ENCODE data around the gene SEMA3A. TPM values are rescaled to one million over a fixed set of nuclear protein-coding genes. Genes with fewer than 3 reads are reported as not detected.
"Not testable (repeated sequence)": the region's sequence is repeated elsewhere in the genome, so short reads cannot be mapped to it uniquely, and the experiment has no call there.

The SEMA3A gene
- total and polyA plus RNA-seq, 7 donors: 0.05 to 0.79 (median 0.32) TPM

DNA sequence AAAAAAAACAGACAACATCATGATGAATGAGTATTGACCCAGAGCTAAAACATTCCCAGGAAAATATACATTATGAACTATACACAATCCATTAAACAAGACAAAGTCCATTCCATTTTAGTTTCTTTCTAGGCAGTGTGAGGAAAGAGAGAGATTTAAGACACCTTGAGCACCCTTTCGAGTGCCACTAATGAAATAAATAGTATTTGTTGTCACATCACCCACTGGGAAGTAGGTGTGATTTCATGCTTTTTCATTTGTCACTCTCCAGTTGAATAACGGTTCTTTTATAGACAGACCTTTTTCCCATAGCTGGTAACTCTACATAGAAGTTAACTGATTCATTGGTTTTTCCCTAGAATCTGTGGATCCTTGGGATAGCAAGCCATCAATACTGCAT, 29.9 kb upstream of the SEMA3A start:
- intact Hi-C loops (cut with DNase I): no loop called here
- Histone ChIP-seq H3K4me3 (no peak overlapping the region), H3K36me3 (ENCODE audit: insufficient read depth in 1 of 2, low read depth in 1 of 2) (no peaks in the 10 kb centered on the region), H3K4me1 (no peaks in the 10 kb centered on the region), H3K9me3 (no peaks in the 10 kb centered on the region), H3K27ac (no peak overlapping the region), H3K27me3 (ENCODE audit: insufficient read depth in 3 of 3, low read length in 2 of 3) (no peaks in the 10 kb centered on the region)
- DNase-seq: no peak
- no peak for ATAC-seq
- TF ChIP-seq, protein P1, sequence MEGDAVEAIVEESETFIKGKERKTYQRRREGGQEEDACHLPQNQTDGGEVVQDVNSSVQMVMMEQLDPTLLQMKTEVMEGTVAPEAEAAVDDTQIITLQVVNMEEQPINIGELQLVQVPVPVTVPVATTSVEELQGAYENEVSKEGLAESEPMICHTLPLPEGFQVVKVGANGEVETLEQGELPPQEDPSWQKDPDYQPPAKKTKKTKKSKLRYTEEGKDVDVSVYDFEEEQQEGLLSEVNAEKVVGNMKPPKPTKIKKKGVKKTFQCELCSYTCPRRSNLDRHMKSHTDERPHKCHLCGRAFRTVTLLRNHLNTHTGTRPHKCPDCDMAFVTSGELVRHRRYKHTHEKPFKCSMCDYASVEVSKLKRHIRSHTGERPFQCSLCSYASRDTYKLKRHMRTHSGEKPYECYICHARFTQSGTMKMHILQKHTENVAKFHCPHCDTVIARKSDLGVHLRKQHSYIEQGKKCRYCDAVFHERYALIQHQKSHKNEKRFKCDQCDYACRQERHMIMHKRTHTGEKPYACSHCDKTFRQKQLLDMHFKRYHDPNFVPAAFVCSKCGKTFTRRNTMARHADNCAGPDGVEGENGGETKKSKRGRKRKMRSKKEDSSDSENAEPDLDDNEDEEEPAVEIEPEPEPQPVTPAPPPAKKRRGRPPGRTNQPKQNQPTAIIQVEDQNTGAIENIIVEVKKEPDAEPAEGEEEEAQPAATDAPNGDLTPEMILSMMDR (IDR thresholded peaks at IDR 0.05): no peak
- 74 to 83% (median 76%) methylated on average over 2 of the region's 2 CpGs for WGBS, 3 donors

GRCh38 chr7:84219310-84219709, 24.7 kb upstream of the SEMA3A start:
- Histone ChIP-seq H3K4me1 (no peaks in the 10 kb centered on the region), H3K9me3 (no peaks in the 10 kb centered on the region), H3K27me3 (ENCODE audit: insufficient read depth in 3 of 3, low read length in 2 of 3) (no peaks in the 10 kb centered on the region), H3K4me3 (no peak overlapping the region), H3K27ac (no peak overlapping the region), H3K36me3 (ENCODE audit: insufficient read depth in 1 of 2, low read depth in 1 of 2) (no peaks in the 10 kb centered on the region)
- ATAC-seq (no peak), DNase-seq (no peak)
- TF ChIP-seq, protein P1 (IDR thresholded peaks at IDR 0.05): no peak
- 93 to 98% (median 95%) methylated on average over 2 of the region's 2 CpGs for WGBS, 3 donors
- intact Hi-C loops (cut with DNase I): no loop called here

DNA sequence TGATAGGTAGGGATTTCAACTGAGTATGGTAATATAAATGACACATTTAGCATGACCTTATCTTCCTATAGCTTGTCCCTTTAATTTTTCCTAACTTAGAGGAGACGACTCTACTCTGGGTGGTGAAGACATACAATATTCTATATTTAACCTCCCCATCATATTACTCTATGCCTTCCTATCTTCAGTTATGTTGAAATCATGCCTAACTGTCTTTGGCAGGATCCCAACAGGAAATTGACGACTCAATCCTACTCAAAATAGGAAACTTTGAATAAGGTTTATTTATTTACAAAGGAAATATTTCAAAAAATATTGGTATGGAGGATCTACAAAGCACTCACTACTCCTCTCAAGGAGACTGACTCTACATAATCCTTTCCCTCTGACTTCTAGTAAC, 24.1 kb upstream of the SEMA3A start:
- ATAC-seq (no peak), DNase-seq (no peak)
- Histone ChIP-seq H3K4me3 (no peak overlapping the region), H3K27me3 (ENCODE audit: insufficient read depth in 3 of 3, low read length in 2 of 3) (no peaks in the 10 kb centered on the region), H3K4me1 (no peaks in the 10 kb centered on the region), H3K36me3 (ENCODE audit: insufficient read depth in 1 of 2, low read depth in 1 of 2) (no peaks in the 10 kb centered on the region), H3K27ac (no peak overlapping the region), H3K9me3 (no peaks in the 10 kb centered on the region)
- TF ChIP-seq, protein P1 (IDR thresholded peaks at IDR 0.05): no peak
- WGBS, 3 donors: 17 to 19% (median 18%) methylated on average over 2 of the region's 2 CpGs
- intact Hi-C loops (cut with DNase I): no loop called here

DNA sequence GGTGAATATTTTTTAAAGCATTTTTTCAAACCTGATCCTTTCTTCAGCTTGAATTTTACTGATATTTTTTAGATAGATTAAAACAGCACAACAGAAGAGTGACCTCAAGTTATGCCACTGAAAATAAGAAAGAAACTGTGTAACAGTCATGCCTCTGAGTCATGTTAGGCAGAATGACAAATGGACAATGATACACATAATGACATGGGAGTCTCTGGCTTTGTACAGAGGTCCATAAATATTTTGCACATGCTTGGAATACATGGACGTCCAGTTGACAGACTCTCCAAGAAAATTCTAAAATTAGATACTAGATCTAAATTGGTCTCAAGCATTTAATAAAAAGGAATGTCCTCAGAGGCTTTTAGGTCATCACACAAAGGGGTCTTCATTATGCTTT, 21.9 kb upstream of the SEMA3A start:
- peak; percentile 40 to 85 (median 76) for ATAC-seq
- TF ChIP-seq, protein P1 (IDR thresholded peaks at IDR 0.05): no peak
- no peak for DNase-seq
- Histone ChIP-seq H3K4me1 (no peaks in the 10 kb centered on the region), H3K36me3 (ENCODE audit: insufficient read depth in 1 of 2, low read depth in 1 of 2) (no peaks in the 10 kb centered on the region), H3K27me3 (ENCODE audit: insufficient read depth in 3 of 3, low read length in 2 of 3) (no peaks in the 10 kb centered on the region), H3K27ac (no peak overlapping the region), H3K4me3 (no peak overlapping the region), H3K9me3 (no peaks in the 10 kb centered on the region)
- 13 to 16% (median 14%) methylated on average over 1 of the region's 1 CpG for WGBS, 3 donors
- intact Hi-C loops (cut with DNase I): no loop called here

DNA sequence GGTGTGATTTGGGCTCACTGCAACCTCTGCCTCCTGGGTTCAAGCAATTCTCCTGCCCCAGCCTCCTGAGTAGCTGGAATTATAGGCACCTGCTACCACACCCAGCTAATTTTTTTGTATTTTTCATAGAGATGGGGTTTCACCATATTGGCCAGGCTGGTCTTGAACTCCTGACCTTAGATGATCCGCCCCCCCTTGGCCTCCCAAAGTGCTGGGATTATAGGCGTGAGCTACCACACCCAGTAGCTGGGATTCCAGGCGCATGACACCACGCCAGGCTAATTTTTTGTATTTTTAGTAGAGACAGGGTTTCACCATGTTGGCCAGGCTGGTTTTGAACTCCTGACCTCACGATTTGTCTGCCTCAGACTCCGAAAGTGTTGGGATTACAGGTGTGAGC, 20.2 kb upstream of the SEMA3A start:
- H3K27ac ChIP-seq; intact Hi-C loops (cut with DNase I); H3K27me3 ChIP-seq (ENCODE audit: insufficient read depth in 3 of 3, low read length in 2 of 3); ATAC-seq; H3K4me1 ChIP-seq; H3K9me3 ChIP-seq; DNase-seq; H3K4me3 ChIP-seq; H3K36me3 ChIP-seq (ENCODE audit: insufficient read depth in 1 of 2, low read depth in 1 of 2): not testable (repeated sequence)
- 93 to 95% (median 94%) methylated on average over 6 of the region's 6 CpGs for WGBS, 3 donors

All from psoas muscle (tissue), 8 donors.